Measurements from ENCODE around the gene RTRAF. TPM values are rescaled to one million over a fixed set of nuclear protein-coding genes. Genes with fewer than 3 reads are reported as not detected.

Gene RTRAF
- total and polyA plus RNA-seq, 2 experiments from 2014 or later = 150 to 729 TPM

DNA sequence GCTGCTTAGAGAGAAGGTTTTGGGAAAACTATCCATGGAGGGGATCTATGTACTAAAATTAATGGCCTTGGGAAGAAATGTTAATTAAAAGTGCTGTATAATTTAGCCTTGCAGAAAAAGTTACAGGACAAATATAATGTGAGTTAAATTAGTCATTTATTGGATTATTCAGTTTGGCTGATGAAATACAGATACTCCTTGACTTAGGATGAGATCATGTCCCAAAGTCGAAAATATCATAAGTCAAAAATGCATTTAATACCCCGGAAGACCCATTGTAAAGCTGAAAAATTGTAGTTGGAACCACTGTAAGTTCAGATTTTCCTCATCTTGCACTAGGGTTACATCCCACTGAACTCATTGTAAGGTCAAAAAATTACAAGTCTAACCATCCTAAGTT, 9.7 kb downstream of the RTRAF start (continued):
- no peak for TF ChIP-seq REST (IDR thresholded peaks at IDR 0.05; ENCODE audit: unreplicated experiment)

GRCh38 chr14:52000019-52000582, 10.8 kb downstream of the RTRAF start:
- Mint-ChIP-seq H3K4me3 (no peak overlapping the region), H3K4me1 (no peaks in the 10 kb centered on the region), H3K27me3 (ENCODE audit: insufficient read depth, low read depth, poor library complexity) (peaks cover 4% of the 10 kb centered on the region), H3K27ac (no peak overlapping the region), H3K36me3 (ENCODE audit: low read depth) (peaks cover 83% of the 10 kb centered on the region), H3K9me3 (no peaks in the 10 kb centered on the region)
- no peaks in the 10 kb centered on the region for H3K9me2 ChIP-seq (ENCODE audit: insufficient read depth)
- H4K20me1 ChIP-seq (replicated peaks; ENCODE audit: insufficient read depth) = 0 out of 2 replicates have a peak, but pooled peaks cover 10% of the 10 kb centered on the region
- peaks cover 38% of the 10 kb centered on the region for H3K79me2 ChIP-seq (replicated peaks; ENCODE audit: insufficient read depth)
- H3K36me3 ChIP-seq (ENCODE audit: insufficient read depth) = peaks cover 61% of the 10 kb centered on the region
- H3K4me3 ChIP-seq = no peak overlapping the region
- H3K27ac ChIP-seq (ENCODE audit: low read depth) = no peak overlapping the region
- DNase-seq (ENCODE audit: low spot score) (no peak), ATAC-seq (no peak)
- H3K27me3 ChIP-seq (ENCODE audit: insufficient read depth) = no peaks in the 10 kb centered on the region
- H3K4me1 ChIP-seq (ENCODE audit: insufficient read depth) = no peaks in the 10 kb centered on the region
- H3K4me2 ChIP-seq = no peak overlapping the region
- H2AFZ ChIP-seq = no peak overlapping the region
- no peaks in the 10 kb centered on the region for H3F3A ChIP-seq (replicated peaks; ENCODE audit: low read depth)
- TF ChIP-seq EZH2 (IDR thresholded peaks at IDR 0.05; ENCODE audit: low read depth, unreplicated experiment) (no peak), STAT1 (IDR thresholded peaks at IDR 0.05; ENCODE audit: unreplicated experiment) (no peak), REST (IDR thresholded peaks at IDR 0.05; ENCODE audit: unreplicated experiment) (no peak), NANOG (IDR thresholded peaks at IDR 0.05; ENCODE audit: borderline replicate concordance) (no peak), JUNB (IDR thresholded peaks at IDR 0.05; ENCODE audit: unreplicated experiment) (no peak), ZNF114 (CRISPR knock-in tag; IDR thresholded peaks at IDR 0.05) (no peak), CREB1 (CRISPR knock-in tag; IDR thresholded peaks at IDR 0.05; ENCODE audit: low read depth) (no peak), EZH2phosphoT487 (IDR thresholded peaks at IDR 0.05; ENCODE audit: unreplicated experiment) (no peak)
- TF ChIP-seq, protein P1, sequence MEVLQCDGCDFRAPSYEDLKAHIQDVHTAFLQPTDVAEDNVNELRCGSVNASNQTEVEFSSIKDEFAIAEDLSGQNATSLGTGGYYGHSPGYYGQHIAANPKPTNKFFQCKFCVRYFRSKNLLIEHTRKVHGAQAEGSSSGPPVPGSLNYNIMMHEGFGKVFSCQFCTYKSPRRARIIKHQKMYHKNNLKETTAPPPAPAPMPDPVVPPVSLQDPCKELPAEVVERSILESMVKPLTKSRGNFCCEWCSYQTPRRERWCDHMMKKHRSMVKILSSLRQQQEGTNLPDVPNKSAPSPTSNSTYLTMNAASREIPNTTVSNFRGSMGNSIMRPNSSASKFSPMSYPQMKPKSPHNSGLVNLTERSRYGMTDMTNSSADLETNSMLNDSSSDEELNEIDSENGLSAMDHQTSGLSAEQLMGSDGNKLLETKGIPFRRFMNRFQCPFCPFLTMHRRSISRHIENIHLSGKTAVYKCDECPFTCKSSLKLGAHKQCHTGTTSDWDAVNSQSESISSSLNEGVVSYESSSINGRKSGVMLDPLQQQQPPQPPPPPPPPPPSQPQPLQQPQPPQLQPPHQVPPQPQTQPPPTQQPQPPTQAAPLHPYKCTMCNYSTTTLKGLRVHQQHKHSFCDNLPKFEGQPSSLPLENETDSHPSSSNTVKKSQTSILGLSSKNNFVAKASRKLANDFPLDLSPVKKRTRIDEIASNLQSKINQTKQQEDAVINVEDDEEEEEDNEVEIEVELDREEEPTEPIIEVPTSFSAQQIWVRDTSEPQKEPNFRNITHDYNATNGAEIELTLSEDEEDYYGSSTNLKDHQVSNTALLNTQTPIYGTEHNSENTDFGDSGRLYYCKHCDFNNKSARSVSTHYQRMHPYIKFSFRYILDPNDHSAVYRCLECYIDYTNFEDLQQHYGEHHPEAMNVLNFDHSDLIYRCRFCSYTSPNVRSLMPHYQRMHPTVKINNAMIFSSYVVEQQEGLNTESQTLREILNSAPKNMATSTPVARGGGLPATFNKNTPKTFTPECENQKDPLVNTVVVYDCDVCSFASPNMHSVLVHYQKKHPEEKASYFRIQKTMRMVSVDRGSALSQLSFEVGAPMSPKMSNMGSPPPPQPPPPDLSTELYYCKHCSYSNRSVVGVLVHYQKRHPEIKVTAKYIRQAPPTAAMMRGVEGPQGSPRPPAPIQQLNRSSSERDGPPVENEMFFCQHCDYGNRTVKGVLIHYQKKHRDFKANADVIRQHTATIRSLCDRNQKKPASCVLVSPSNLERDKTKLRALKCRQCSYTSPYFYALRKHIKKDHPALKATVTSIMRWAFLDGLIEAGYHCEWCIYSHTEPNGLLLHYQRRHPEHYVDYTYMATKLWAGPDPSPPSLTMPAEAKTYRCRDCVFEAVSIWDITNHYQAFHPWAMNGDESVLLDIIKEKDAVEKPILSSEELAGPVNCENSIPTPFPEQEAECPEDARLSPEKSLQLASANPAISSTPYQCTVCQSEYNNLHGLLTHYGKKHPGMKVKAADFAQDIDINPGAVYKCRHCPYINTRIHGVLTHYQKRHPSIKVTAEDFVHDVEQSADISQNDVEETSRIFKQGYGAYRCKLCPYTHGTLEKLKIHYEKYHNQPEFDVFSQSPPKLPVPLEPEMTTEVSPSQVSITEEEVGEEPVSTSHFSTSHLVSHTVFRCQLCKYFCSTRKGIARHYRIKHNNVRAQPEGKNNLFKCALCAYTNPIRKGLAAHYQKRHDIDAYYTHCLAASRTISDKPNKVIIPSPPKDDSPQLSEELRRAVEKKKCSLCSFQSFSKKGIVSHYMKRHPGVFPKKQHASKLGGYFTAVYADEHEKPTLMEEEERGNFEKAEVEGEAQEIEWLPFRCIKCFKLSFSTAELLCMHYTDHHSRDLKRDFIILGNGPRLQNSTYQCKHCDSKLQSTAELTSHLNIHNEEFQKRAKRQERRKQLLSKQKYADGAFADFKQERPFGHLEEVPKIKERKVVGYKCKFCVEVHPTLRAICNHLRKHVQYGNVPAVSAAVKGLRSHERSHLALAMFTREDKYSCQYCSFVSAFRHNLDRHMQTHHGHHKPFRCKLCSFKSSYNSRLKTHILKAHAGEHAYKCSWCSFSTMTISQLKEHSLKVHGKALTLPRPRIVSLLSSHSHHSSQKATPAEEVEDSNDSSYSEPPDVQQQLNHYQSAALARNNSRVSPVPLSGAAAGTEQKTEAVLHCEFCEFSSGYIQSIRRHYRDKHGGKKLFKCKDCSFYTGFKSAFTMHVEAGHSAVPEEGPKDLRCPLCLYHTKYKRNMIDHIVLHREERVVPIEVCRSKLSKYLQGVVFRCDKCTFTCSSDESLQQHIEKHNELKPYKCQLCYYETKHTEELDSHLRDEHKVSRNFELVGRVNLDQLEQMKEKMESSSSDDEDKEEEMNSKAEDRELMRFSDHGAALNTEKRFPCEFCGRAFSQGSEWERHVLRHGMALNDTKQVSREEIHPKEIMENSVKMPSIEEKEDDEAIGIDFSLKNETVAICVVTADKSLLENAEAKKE (CRISPR knock-in tag; IDR thresholded peaks at IDR 0.05) = no peak
- TF ChIP-seq, protein P2, sequence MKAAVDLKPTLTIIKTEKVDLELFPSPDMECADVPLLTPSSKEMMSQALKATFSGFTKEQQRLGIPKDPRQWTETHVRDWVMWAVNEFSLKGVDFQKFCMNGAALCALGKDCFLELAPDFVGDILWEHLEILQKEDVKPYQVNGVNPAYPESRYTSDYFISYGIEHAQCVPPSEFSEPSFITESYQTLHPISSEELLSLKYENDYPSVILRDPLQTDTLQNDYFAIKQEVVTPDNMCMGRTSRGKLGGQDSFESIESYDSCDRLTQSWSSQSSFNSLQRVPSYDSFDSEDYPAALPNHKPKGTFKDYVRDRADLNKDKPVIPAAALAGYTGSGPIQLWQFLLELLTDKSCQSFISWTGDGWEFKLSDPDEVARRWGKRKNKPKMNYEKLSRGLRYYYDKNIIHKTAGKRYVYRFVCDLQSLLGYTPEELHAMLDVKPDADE (IDR thresholded peaks at IDR 0.05) = no peak
